ENCODE data around the gene ITGA7. TPM values are rescaled to one million over a fixed set of nuclear protein-coding genes. Genes with fewer than 3 reads are reported as not detected.

The ITGA7 gene
- total RNA-seq, 2 donors from 2014 or later, result 285 to 317 TPM

- Histone ChIP-seq H3K9me3 (no peaks in the 10 kb centered on the region), H3K27ac (no peak overlapping the region), H3K4me3 (no peak overlapping the region), H3K27me3 (replicated peaks; ENCODE audit: insufficient read depth) (no peaks in the 10 kb centered on the region), H3K36me3 (no peaks in the 10 kb centered on the region), H3K4me1 (ENCODE audit: control insufficient read depth in 1 of 2, low read depth in 2 of 2) (no peaks in the 10 kb centered on the region)
- ATAC-seq (ENCODE audit: insufficient number of reproducible peaks, low FRiP score, low read depth) (no peak), DNase-seq (ENCODE audit: low spot score) (no peak)
- no peak for TF ChIP-seq CTCF (IDR thresholded peaks at IDR 0.05)
Observed at GRCh38 chr12:55671746-55672145, 36.0 kb downstream of the ITGA7 start.

DNA sequence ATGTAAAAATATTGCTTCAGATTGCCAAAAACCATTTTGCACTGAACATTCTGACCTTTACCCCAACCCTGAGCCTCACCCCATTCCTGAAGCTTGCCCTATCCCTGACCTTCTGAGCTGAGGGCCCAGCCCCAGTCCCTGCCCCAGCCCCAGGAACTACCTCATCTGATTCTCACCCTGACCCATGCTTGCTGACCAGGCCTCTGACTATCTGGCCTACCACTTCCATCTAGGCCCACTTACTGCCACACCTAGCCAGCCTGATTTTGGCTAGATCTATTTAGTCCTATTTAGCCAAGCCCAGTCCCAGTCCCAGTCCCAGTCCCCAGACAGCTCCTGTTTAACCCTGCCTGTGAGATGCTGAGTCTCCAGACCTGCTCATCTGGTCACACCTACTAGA lies 37.4 kb downstream of the ITGA7 start:
- no peak for ATAC-seq (ENCODE audit: insufficient number of reproducible peaks, low FRiP score, low read depth)
- no peak for DNase-seq (ENCODE audit: low spot score)
- H3K4me1 ChIP-seq (ENCODE audit: control insufficient read depth in 1 of 2, low read depth in 2 of 2), result no peaks in the 10 kb centered on the region
- H3K36me3 ChIP-seq, result no peaks in the 10 kb centered on the region
- H3K4me3 ChIP-seq, result no peak overlapping the region
- no peaks in the 10 kb centered on the region for H3K9me3 ChIP-seq
- TF ChIP-seq CTCF (IDR thresholded peaks at IDR 0.05), result no peak
- H3K27ac ChIP-seq, result no peak overlapping the region
- no peaks in the 10 kb centered on the region for H3K27me3 ChIP-seq (replicated peaks; ENCODE audit: insufficient read depth)

- Histone ChIP-seq H3K36me3 (no peaks in the 10 kb centered on the region), H3K27me3 (replicated peaks; ENCODE audit: insufficient read depth) (no peaks in the 10 kb centered on the region), H3K9me3 (no peaks in the 10 kb centered on the region), H3K27ac (no peak overlapping the region), H3K4me3 (no peak overlapping the region), H3K4me1 (ENCODE audit: control insufficient read depth in 1 of 2, low read depth in 2 of 2) (no peaks in the 10 kb centered on the region)
- no peak for DNase-seq (ENCODE audit: low spot score)
- no peak for TF ChIP-seq CTCF (IDR thresholded peaks at IDR 0.05)
- no peak for ATAC-seq (ENCODE audit: insufficient number of reproducible peaks, low FRiP score, low read depth)
Observed at GRCh38 chr12:55666508-55666907, 41.2 kb downstream of the ITGA7 start.

GRCh38 chr12:55664826-55665225 lies 42.9 kb downstream of the ITGA7 start:
- TF ChIP-seq CTCF (IDR thresholded peaks at IDR 0.05), result no peak
- Histone ChIP-seq H3K4me1 (ENCODE audit: control insufficient read depth in 1 of 2, low read depth in 2 of 2) (no peaks in the 10 kb centered on the region), H3K4me3 (no peak overlapping the region), H3K9me3 (no peaks in the 10 kb centered on the region), H3K36me3 (no peaks in the 10 kb centered on the region), H3K27ac (no peak overlapping the region), H3K27me3 (replicated peaks; ENCODE audit: insufficient read depth) (no peaks in the 10 kb centered on the region)
- no peak for ATAC-seq (ENCODE audit: insufficient number of reproducible peaks, low FRiP score, low read depth)
- no peak for DNase-seq (ENCODE audit: low spot score)

DNA sequence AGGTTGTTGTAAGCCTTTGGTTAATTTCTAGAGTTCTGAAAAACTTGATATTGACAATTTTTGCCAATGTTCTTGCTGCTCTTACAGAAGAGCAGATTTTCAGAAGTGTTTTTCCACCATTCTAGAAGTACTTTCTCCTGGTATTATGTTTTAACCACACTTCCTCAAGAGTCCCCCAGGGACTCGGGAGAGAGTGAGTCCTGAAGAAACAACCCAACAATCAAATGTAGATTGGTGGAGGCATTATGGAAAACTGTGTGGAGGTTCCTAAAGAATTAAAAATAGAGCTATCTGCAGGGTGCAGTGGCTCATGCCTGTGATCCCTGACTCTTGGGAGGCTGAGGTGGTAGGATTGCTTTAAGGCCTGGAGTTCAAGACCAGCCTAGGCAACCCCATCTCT lies 44.3 kb downstream of the ITGA7 start:
- Histone ChIP-seq H3K4me1 (ENCODE audit: control insufficient read depth in 1 of 2, low read depth in 2 of 2) (no peaks in the 10 kb centered on the region), H3K27ac (no peak overlapping the region), H3K4me3 (no peak overlapping the region), H3K36me3 (no peaks in the 10 kb centered on the region), H3K9me3 (no peaks in the 10 kb centered on the region), H3K27me3 (replicated peaks; ENCODE audit: insufficient read depth) (no peaks in the 10 kb centered on the region)
- DNase-seq (ENCODE audit: low spot score) (no peak), ATAC-seq (ENCODE audit: insufficient number of reproducible peaks, low FRiP score, low read depth) (no peak)
- no peak for TF ChIP-seq CTCF (IDR thresholded peaks at IDR 0.05)

Data from thoracic aorta (tissue), 2 donors.